Naive B cell (primary cell): ENCODE measurements around the gene DNAJC18. TPM values are rescaled to one million over a fixed set of nuclear protein-coding genes. Genes with fewer than 3 reads are reported as not detected.
"Not testable (repeated sequence)": the region's sequence is repeated elsewhere in the genome, so short reads cannot be mapped to it uniquely, and the experiment has no call there.

ENCODE experiments used
- ATAC-seq, 2 donors: fragments of 150-1000 bp; cut with Tn5 transposase; 2 replicates each; pipeline ENCODE4 v1.10.0; 2021; ENCODE audit warnings: low read depth in 2 of 2, mild to moderate bottlenecking in 2 of 2, moderate library complexity in 2 of 2
- DNase-seq: peaks from one replicate; pipeline ENCODE4 v3.0.0; 2022
- H3K27ac Mint-ChIP-seq, 6 donors: one replicate each; pipeline ENCODE4 v1.8.0; 2020 to 2022; ENCODE audit warnings: mild to moderate bottlenecking in 6 of 6, mixed read lengths in 6 of 6, moderate library complexity in 5 of 6, inconsistent platforms in 2 of 6
- H3K27me3 Mint-ChIP-seq, 3 donors: one replicate each; pipeline ENCODE4 v1.8.0; 2021 to 2022; ENCODE audit warnings: mixed read lengths in 3 of 3, mild to moderate bottlenecking in 1 of 3
- H3K36me3 Mint-ChIP-seq, 2 donors: one replicate each; pipeline ENCODE4 v1.8.0; 2020 to 2022; ENCODE audit warnings: mixed read lengths in 2 of 2, inconsistent platforms in 1 of 2, mild to moderate bottlenecking in 1 of 2
- H3K4me1 Mint-ChIP-seq, 3 donors: one replicate each; pipeline ENCODE4 v1.8.0; 2020 to 2022; ENCODE audit warnings: mixed read lengths in 3 of 3, inconsistent platforms in 1 of 3, mild to moderate bottlenecking in 1 of 3, moderate library complexity in 1 of 3
- H3K4me3 Mint-ChIP-seq, 8 donors: one replicate each; pipeline ENCODE4 v1.8.0; 2020 to 2022; ENCODE audit warnings: mild to moderate bottlenecking in 8 of 8, mixed read lengths in 8 of 8, moderate library complexity in 8 of 8, inconsistent platforms in 2 of 8
- H3K9me3 Mint-ChIP-seq, 7 donors: one replicate each; pipeline ENCODE4 v1.8.0; 2020 to 2022; ENCODE audit warnings: mixed read lengths in 7 of 7, mild to moderate bottlenecking in 5 of 7, inconsistent platforms in 2 of 7, moderate library complexity in 1 of 7
- polyA plus RNA-seq, 6 donors: library from polyadenylated mRNA; unstranded; fragments of 300-500 nt; fragmentation: Illumina TruSeq; gene quantifications; one replicate each; pipeline ENCODE4 v1.2.3, GENCODE V29; 2021; ENCODE audit warnings: low read depth in 6 of 6

Gene DNAJC18
- polyA plus RNA-seq, 6 donors from 2014 or later, result 4.3 to 10.0 (median 4.8) TPM; not detected in 1

GRCh38 chr5:139390639-139391569 is 48.4 kb downstream of the DNAJC18 start:
- Mint-ChIP-seq H3K9me3 (no peaks in the 10 kb centered on the region), H3K36me3 (no peaks in the 10 kb centered on the region), H3K27ac (peak overlapping the region; percentile 33 to 99 (median 94)), H3K27me3 (no peaks in the 10 kb centered on the region), H3K4me1 (peaks cover 53 to 75% (median 68%) of the 10 kb centered on the region in 3 donors), H3K4me3 (peak overlapping the region; percentile 61 to 97 (median 96))
- ATAC-seq (no peak), DNase-seq (no peak)

DNA sequence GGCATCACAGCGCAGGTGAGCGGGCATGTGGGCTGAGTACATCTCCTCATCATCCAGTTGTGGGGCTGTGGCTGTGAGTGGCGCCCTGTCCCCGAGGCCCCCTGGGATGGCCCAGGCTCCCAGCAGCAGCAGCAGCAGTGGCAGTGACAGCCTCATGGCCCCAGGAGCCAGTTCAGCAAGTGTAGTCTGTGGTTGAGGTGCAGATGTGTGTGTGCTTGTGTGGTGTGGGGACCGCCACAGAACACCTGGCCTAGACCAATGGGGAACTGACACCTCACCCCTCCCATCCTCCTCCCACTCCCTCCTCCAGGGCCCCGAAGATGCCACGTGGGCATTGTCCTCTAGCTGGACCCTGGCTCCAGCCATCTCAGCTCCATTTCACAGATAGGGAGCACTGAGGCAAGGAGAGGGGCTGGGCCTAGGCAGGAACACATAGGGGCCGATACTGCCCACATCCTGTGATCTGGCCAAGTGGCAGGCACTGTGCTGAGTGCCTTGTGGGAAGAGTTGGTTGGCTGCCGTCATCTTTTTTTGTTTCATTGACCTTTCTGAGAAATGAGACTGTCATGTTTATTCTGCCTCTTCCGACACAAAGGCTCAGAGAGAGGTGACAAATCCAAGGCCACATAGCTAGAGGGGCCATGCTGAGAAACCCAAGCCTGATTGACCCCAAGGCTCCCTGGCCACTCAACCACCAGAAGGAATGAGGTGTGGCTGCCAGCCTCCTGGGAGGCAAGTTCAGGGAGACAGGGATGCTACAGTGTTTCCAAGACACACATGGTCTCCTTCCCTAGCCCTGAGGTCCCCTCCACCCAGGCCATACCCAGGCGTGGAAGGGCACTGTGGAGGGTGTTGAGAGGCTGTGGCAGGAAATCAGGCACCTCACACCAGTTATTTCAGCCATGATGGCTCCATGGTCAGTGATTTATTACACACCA is 49.4 kb downstream of the DNAJC18 start, which contains the start of gene MZB1:
TSS of gene MZB1 (minus strand) at position 213 of the 938 bp plus-strand sequence. CDS start at position 156, 57 bp downstream.
- no peaks in the 10 kb centered on the region for H3K36me3 Mint-ChIP-seq
- H3K27me3 Mint-ChIP-seq, result no peaks in the 10 kb centered on the region
- H3K27ac Mint-ChIP-seq, result peak within 1 kb of the TSS; percentile 90 to 99 (median 96)
- H3K9me3 Mint-ChIP-seq, result no peaks in the 10 kb centered on the region
- ATAC-seq (peak; percentile 53 to 55), DNase-seq (peak; percentile 84)
- H3K4me1 Mint-ChIP-seq, result peaks cover 58 to 77% (median 75%) of the 10 kb centered on the region in 3 donors
- H3K4me3 Mint-ChIP-seq, result peak within 1 kb of the TSS; percentile 89 to 97 (median 94)

GRCh38 chr5:139388198-139388821 is 51.0 kb downstream of the DNAJC18 start:
- no peaks in the 10 kb centered on the region for H3K36me3 Mint-ChIP-seq
- ATAC-seq (peak; percentile 33 to 34), DNase-seq (peak; percentile 80)
- H3K9me3 Mint-ChIP-seq, result no peaks in the 10 kb centered on the region
- peak overlapping the region; percentile 90 to 99 (median 95) for H3K27ac Mint-ChIP-seq
- no peaks in the 10 kb centered on the region for H3K27me3 Mint-ChIP-seq
- H3K4me1 Mint-ChIP-seq, result peaks cover 66 to 90% (median 89%) of the 10 kb centered on the region in 3 donors
- H3K4me3 Mint-ChIP-seq, result peak overlapping the region; percentile 89 to 97 (median 94)

DNA sequence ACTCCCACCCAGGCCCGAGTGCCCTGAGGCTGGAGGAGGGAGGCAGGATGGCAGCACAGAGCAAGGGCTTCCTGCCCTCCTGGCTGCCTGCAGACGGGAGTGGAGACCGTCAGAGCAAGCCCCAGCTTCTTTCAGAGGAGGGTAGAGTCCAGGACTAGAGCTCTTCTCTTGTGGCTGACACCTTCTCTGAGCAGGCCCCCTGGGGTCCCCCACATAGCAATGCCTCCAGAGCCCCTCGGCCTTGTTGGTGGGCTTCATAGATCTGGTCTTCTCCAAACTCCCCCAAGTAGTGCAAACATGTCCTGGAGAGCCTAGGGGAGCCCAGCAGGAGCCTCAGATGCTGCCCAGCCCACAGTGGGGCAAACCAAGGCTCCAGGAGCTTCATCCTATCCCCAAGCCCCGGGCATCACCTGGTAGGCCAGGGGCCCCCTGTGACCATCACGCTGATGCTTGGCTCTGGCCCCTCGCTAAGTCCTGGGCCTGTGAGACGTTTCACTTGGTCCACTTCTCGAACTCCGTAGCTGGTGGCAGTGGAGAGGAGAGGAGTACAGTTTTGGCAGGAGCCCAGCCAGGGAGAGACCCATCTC is 51.6 kb downstream of the DNAJC18 start:
- peak overlapping the region; percentile 90 to 99 (median 95) for H3K27ac Mint-ChIP-seq
- no peak for ATAC-seq
- H3K4me3 Mint-ChIP-seq, result peak overlapping the region; percentile 89 to 97 (median 94)
- DNase-seq, result no peak
- H3K27me3 Mint-ChIP-seq, result no peaks in the 10 kb centered on the region
- H3K9me3 Mint-ChIP-seq, result no peaks in the 10 kb centered on the region
- peaks cover 66 to 88% (median 87%) of the 10 kb centered on the region in 3 donors for H3K4me1 Mint-ChIP-seq
- no peaks in the 10 kb centered on the region for H3K36me3 Mint-ChIP-seq

GRCh38 chr5:139386956-139387355 is 52.4 kb downstream of the DNAJC18 start:
- H3K36me3 Mint-ChIP-seq, ATAC-seq, H3K27me3 Mint-ChIP-seq, DNase-seq, H3K9me3 Mint-ChIP-seq: not testable (repeated sequence)
- Mint-ChIP-seq H3K4me3 (peak overlapping the region; percentile 86 to 97 (median 93)), H3K4me1 (peaks cover 73 to 96% (median 93%) of the 10 kb centered on the region in 3 donors), H3K27ac (peak overlapping the region; percentile 54 to 99 (median 92))

GRCh38 chr5:139386050-139386438 is 53.3 kb downstream of the DNAJC18 start:
- no peak for DNase-seq
- peaks cover 66 to 89% (median 86%) of the 10 kb centered on the region in 3 donors for H3K4me1 Mint-ChIP-seq
- H3K27me3 Mint-ChIP-seq, result no peaks in the 10 kb centered on the region
- H3K9me3 Mint-ChIP-seq, result no peaks in the 10 kb centered on the region
- H3K36me3 Mint-ChIP-seq, result no peaks in the 10 kb centered on the region
- H3K4me3 Mint-ChIP-seq, result peak overlapping the region in 6 of 8 donors; percentile 18 to 97 (median 92)
- H3K27ac Mint-ChIP-seq, result peak overlapping the region in 5 of 6 donors; percentile 70 to 99 (median 90)
- ATAC-seq, result no peak

DNA sequence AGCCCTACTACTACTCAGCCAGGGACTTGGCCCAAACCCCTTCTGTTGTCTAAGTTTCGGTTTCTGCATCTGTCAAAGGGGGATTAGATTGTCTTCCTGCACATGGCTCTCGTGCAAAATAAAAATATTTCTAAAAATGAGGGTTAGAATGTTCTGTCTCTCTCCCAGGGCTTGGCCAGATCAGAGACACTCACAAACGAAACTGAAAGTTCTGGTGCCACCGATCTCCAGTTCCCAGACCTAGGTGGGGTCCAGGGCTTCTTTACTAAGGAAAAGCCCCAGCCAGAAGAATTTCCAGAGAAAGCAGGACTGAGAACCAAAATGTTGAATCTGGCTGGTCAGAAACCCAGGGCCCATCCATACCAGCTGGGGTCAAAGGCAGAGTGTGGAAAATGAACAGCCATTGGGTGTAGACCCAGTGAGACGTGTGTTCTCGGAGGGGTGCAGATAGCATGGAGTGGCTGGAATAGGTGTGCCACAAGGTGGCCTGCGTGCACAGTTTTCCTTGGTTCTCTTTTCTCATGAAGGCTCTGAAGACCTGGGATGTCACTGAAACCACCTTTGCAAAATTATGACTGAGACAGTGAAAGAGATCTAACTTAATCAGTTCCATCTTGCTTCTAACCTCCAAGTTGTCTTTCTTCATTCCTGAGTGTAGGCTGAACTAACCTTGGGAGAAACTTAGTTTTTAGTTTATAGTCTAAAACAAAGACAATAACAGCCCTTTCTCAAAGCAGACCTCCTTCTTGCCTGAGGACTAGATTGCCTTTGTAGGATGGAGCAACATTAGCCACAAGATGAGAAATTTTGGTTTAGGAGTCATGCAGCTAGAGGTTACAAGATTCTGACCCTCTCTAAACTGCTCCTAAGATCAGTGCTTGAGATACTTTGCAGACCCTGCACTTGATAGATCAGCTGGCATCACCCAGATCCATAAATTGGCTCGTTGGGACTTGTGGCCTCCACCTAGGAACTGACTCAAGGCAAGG is 54.0 kb downstream of the DNAJC18 start:
- Mint-ChIP-seq H3K9me3 (no peaks in the 10 kb centered on the region), H3K27ac (peak overlapping the region; percentile 85 to 99 (median 94)), H3K27me3 (no peaks in the 10 kb centered on the region), H3K4me3 (peak overlapping the region; percentile 40 to 97 (median 88)), H3K36me3 (no peaks in the 10 kb centered on the region), H3K4me1 (peaks cover 62 to 84% (median 81%) of the 10 kb centered on the region in 3 donors)
- no peak for ATAC-seq
- DNase-seq, result no peak

DNA sequence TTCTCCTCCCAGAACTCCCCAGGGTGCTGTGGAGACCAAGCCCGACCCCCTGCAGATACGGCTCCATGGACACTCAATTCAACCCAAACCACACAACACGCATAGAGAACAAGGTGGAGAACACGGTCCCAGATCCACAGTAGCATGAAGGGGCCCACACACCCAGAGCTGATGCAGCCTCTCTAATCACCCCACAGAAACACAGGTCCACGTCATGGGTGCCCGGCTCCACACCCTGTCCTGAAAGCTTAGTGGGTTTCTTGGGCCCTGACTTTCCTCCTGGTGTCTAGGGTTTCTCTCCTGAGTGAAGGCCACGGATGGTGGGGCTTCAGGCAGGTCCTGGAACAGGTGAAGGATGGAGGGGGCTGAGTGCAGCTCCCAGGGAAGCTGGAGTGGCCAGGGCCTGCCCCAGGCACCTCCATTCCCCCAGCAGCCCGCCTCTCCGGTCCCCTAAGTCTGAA is 54.7 kb downstream of the DNAJC18 start:
- peaks cover 61 to 81% (median 78%) of the 10 kb centered on the region in 3 donors for H3K4me1 Mint-ChIP-seq
- no peaks in the 10 kb centered on the region for H3K27me3 Mint-ChIP-seq
- H3K9me3 Mint-ChIP-seq, result no peaks in the 10 kb centered on the region
- DNase-seq (no peak), ATAC-seq (no peak)
- peak overlapping the region; percentile 40 to 97 (median 88) for H3K4me3 Mint-ChIP-seq
- no peaks in the 10 kb centered on the region for H3K36me3 Mint-ChIP-seq
- H3K27ac Mint-ChIP-seq, result peak overlapping the region; percentile 85 to 96 (median 94)

GRCh38 chr5:139383993-139384590 is 55.2 kb downstream of the DNAJC18 start:
- H3K27me3 Mint-ChIP-seq, result no peaks in the 10 kb centered on the region
- ATAC-seq (no peak), DNase-seq (no peak)
- H3K4me1 Mint-ChIP-seq, result peaks cover 56 to 78% (median 72%) of the 10 kb centered on the region in 3 donors
- peak overlapping the region in 6 of 8 donors; percentile 36 to 97 (median 76) for H3K4me3 Mint-ChIP-seq
- no peaks in the 10 kb centered on the region for H3K9me3 Mint-ChIP-seq
- H3K36me3 Mint-ChIP-seq, result no peaks in the 10 kb centered on the region
- peak overlapping the region; percentile 85 to 96 (median 94) for H3K27ac Mint-ChIP-seq

DNA sequence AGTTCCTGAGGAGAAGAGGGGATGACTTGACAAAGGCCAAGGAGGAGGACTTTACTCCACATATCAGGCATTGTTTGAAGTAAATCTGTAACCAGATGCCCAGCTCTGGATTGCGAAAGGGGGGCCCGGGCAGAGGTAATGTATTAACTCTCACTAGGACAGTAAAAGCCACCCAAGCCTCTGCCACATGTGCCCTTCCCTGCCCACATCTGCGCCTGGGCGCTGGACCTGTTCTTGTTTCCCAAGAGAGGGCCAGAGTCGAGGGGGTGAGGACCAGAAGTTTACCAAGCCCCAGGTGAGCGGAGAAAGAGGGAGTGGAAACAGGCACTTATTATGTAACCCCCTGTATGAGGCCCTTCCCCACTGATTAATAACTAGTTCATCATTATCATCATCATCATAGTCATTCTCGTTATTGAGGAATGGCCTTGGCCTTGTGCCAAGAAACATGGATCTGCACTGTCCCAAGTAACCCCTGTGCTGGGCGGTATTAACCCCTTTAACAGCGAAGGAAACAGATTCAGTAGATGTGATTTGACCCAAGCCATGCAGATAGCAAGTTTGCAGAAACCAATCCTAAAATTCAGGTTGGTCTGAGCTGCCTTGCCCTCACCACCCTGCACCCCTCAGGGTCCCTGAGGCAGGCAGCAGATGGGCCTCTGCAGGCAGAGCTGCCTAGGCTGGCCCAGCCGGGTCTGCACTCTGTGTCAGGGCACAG is 55.9 kb downstream of the DNAJC18 start, which contains the start of gene SLC23A1:
TSS of gene SLC23A1 (minus strand) at position 23 of the 718 bp plus-strand sequence. CDS start 44 bp downstream, outside the sequence.
- ATAC-seq (no peak), DNase-seq (no peak)
- H3K27ac Mint-ChIP-seq, result peak within 1 kb of the TSS; percentile 67 to 95 (median 92)
- H3K9me3 Mint-ChIP-seq, result no peaks in the 10 kb centered on the region
- H3K36me3 Mint-ChIP-seq, result no peaks in the 10 kb centered on the region
- H3K4me3 Mint-ChIP-seq, result peak within 1 kb of the TSS in 6 of 8 donors; percentile 25 to 88 (median 38)
- no peaks in the 10 kb centered on the region for H3K27me3 Mint-ChIP-seq
- peaks cover 54 to 71% (median 66%) of the 10 kb centered on the region in 3 donors for H3K4me1 Mint-ChIP-seq
